DOHH2 (cell line): Measurements from ENCODE around the gene GRID2.

Experiments used
- EZH2phosphoT487 ChIP-seq: fragments of 200-600 bp; sonication (generic); IDR thresholded peaks from 2 replicates; pipeline ENCODE4 v1.6.1; 2017; ENCODE audit warnings: borderline replicate concordance, mild to moderate bottlenecking, antibody characterized with exemption, low read length, moderate library complexity, mixed read lengths
- TF ChIP-seq, protein P1 (sequence below): fragments of 200-600 bp; sonication (generic); IDR thresholded peaks from one replicate; pipeline ENCODE4 v1.5.1; 2014; ENCODE audit warnings: antibody characterized with exemption, mild to moderate bottlenecking, low read depth, low read length; ENCODE audit not compliant: poor library complexity, severe bottlenecking

DNA sequence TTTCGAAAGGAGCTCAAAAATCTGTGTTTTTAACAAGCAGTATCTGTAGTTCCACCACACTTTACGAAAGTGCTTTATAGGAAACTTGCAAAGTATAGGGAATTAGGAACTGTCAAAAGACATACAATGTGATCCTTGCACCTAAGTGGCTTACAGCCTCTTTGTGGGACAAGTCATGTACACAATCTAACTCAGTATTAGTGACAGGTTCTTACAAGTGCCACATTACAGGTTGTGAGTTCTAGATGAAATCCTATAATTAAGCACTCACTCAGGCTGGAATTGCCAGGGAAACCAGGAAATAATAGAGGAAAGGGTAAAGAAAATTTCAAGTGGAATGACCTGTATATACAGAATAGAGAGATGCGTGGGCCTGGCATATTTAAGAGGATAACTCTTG lies 957.4 kb downstream of the GRID2 start:
- TF ChIP-seq, protein P1, sequence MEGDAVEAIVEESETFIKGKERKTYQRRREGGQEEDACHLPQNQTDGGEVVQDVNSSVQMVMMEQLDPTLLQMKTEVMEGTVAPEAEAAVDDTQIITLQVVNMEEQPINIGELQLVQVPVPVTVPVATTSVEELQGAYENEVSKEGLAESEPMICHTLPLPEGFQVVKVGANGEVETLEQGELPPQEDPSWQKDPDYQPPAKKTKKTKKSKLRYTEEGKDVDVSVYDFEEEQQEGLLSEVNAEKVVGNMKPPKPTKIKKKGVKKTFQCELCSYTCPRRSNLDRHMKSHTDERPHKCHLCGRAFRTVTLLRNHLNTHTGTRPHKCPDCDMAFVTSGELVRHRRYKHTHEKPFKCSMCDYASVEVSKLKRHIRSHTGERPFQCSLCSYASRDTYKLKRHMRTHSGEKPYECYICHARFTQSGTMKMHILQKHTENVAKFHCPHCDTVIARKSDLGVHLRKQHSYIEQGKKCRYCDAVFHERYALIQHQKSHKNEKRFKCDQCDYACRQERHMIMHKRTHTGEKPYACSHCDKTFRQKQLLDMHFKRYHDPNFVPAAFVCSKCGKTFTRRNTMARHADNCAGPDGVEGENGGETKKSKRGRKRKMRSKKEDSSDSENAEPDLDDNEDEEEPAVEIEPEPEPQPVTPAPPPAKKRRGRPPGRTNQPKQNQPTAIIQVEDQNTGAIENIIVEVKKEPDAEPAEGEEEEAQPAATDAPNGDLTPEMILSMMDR = no peak
- TF ChIP-seq EZH2phosphoT487 = no peak
